SU-DHL-6 (cell line): ENCODE measurements around the gene TVP23A.

Source experiments
- EZH2phosphoT487 ChIP-seq: fragments of 200-600 bp; sonication (generic), shearing (Covaris generic); conservative IDR thresholded peaks from 2 replicates; pipeline ENCODE4 v1.6.1; 2018; ENCODE audit warnings: mild to moderate bottlenecking, antibody characterized with exemption, low read length, moderate library complexity, mixed read lengths
- TF ChIP-seq, protein P1 (sequence below): fragments of 200-600 bp; sonication (generic); IDR thresholded peaks from one replicate; pipeline ENCODE4 v1.5.1; 2017; ENCODE audit warnings: antibody characterized with exemption, mild to moderate bottlenecking, low read length, moderate library complexity; ENCODE audit not compliant: insufficient read depth, poor library complexity, severe bottlenecking

DNA sequence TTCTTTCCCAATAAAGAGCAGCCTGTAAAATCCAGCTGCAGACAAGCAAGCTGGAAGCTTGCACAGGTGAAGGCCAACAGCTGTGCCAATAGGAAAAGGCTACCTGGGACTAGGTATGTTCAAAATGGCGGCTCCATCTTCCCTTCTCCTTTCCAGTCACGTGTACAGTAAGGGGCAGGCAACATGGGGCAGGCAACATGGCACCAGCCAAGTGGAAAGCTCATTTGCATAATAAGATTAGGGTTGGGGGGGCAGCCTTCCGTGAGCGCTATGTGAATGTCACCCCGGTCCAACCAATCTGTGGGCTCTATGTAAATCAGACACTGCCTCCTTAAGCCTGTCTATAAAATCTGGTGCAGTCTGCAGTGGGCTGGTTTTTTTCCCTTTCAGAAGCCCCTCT is 31.3 kb downstream of the TVP23A start:
- TF ChIP-seq, protein P1, sequence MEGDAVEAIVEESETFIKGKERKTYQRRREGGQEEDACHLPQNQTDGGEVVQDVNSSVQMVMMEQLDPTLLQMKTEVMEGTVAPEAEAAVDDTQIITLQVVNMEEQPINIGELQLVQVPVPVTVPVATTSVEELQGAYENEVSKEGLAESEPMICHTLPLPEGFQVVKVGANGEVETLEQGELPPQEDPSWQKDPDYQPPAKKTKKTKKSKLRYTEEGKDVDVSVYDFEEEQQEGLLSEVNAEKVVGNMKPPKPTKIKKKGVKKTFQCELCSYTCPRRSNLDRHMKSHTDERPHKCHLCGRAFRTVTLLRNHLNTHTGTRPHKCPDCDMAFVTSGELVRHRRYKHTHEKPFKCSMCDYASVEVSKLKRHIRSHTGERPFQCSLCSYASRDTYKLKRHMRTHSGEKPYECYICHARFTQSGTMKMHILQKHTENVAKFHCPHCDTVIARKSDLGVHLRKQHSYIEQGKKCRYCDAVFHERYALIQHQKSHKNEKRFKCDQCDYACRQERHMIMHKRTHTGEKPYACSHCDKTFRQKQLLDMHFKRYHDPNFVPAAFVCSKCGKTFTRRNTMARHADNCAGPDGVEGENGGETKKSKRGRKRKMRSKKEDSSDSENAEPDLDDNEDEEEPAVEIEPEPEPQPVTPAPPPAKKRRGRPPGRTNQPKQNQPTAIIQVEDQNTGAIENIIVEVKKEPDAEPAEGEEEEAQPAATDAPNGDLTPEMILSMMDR, result no peak
- no peak for TF ChIP-seq EZH2phosphoT487
